Trophoblast cell (in vitro differentiated cells and primary cell): Measurements from ENCODE around the gene OR2V1.
"Not testable (repeated sequence)": the region's sequence is repeated elsewhere in the genome, so short reads cannot be mapped to it uniquely, and the experiment has no call there.

ENCODE experiments used
- DNase-seq, 2 donors: peaks; one replicate each; pipeline ENCODE4 v3.0.0-alpha.2; 2016
- H2AFZ ChIP-seq: 2 replicates; pipeline ENCODE4 v1.6.1; 2013; ENCODE audit warnings: low read length, moderate library complexity, mild to moderate bottlenecking; ENCODE audit not compliant: insufficient read depth, poor library complexity
- H2AK5ac ChIP-seq: 2 replicates; pipeline ENCODE4 v1.6.1; 2013; ENCODE audit warnings: mild to moderate bottlenecking, low read length
- H2BK120ac ChIP-seq: 2 replicates; pipeline ENCODE4 v1.6.1; 2013; ENCODE audit warnings: low read length, mild to moderate bottlenecking, moderate library complexity; ENCODE audit not compliant: insufficient read depth, poor library complexity
- H2BK12ac ChIP-seq: 2 replicates; pipeline ENCODE4 v1.6.1; 2013; ENCODE audit warnings: mild to moderate bottlenecking, low read length, moderate library complexity
- H2BK5ac ChIP-seq: 2 replicates; pipeline ENCODE4 v1.6.1; 2013; ENCODE audit warnings: low read length, low read depth, moderate library complexity, mild to moderate bottlenecking; ENCODE audit not compliant: poor library complexity
- H3K14ac ChIP-seq: 2 replicates; pipeline ENCODE4 v1.6.1; 2013; ENCODE audit warnings: mild to moderate bottlenecking, low read length
- H3K18ac ChIP-seq: 2 replicates; pipeline ENCODE4 v1.6.1; 2013; ENCODE audit warnings: mild to moderate bottlenecking, low read length
- H3K23ac ChIP-seq: 2 replicates; pipeline ENCODE4 v1.6.1; 2013; ENCODE audit warnings: low read length
- H3K27ac ChIP-seq: 2 replicates; pipeline ENCODE4 v1.5.1; 2013; ENCODE audit warnings: low read depth, mild to moderate bottlenecking, inconsistent platforms, low read length, moderate library complexity
- H3K27me3 ChIP-seq: 2 replicates; pipeline ENCODE4 v1.6.1; 2013; ENCODE audit warnings: inconsistent platforms, mild to moderate bottlenecking, low read length, moderate library complexity; ENCODE audit not compliant: insufficient read depth
- H3K36me3 ChIP-seq, 2 experiments: 1 replicate in 1 of 2; 2 replicates in 1 of 2; pipeline ENCODE4 v1.6.1; 2013; ENCODE audit warnings: low read length in 2 of 2, mild to moderate bottlenecking in 2 of 2, moderate library complexity in 1 of 2; ENCODE audit not compliant: insufficient read depth in 2 of 2, control insufficient read depth in 1 of 2
- H3K4ac ChIP-seq: 2 replicates; pipeline ENCODE4 v1.6.1; 2013; ENCODE audit warnings: low read depth, mild to moderate bottlenecking, low read length, moderate library complexity
- H3K4me1 ChIP-seq, 2 experiments: 1 replicate in 1 of 2; 2 replicates in 1 of 2; pipeline ENCODE4 v1.6.1; 2013; ENCODE audit warnings: low read length in 2 of 2, mild to moderate bottlenecking in 2 of 2, moderate library complexity in 1 of 2; ENCODE audit not compliant: insufficient read depth in 2 of 2, control insufficient read depth in 1 of 2
- H3K4me2 ChIP-seq: 2 replicates; pipeline ENCODE4 v1.6.1; 2013; ENCODE audit warnings: inconsistent platforms, mild to moderate bottlenecking, low read length, moderate library complexity
- H3K4me3 ChIP-seq: 2 replicates; pipeline ENCODE4 v1.5.1; 2013; ENCODE audit warnings: mild to moderate bottlenecking, low read depth, low read length, inconsistent platforms
- H3K79me1 ChIP-seq: one replicate; pipeline ENCODE4 v1.6.1; 2013; ENCODE audit warnings: low read length
- H3K79me2 ChIP-seq: 2 replicates; pipeline ENCODE4 v1.6.1; 2013; ENCODE audit warnings: low read length, mild to moderate bottlenecking; ENCODE audit not compliant: control insufficient read depth, insufficient read depth, poor library complexity
- H3K9ac ChIP-seq: 2 replicates; pipeline ENCODE4 v1.6.1; 2013; ENCODE audit warnings: mild to moderate bottlenecking, low read length
- H3K9me3 ChIP-seq: 2 replicates; pipeline ENCODE4 v1.6.1; 2013; ENCODE audit warnings: low read depth, mild to moderate bottlenecking, control low read depth, inconsistent platforms, low read length; ENCODE audit not compliant: insufficient read depth
- H4K12ac ChIP-seq: 2 replicates; pipeline ENCODE4 v1.6.1; 2013; ENCODE audit warnings: low read depth, mild to moderate bottlenecking, low read length, moderate library complexity
- H4K8ac ChIP-seq: 2 replicates; pipeline ENCODE4 v1.6.1; 2013; ENCODE audit warnings: low read depth, mild to moderate bottlenecking, low read length, moderate library complexity
- H4K91ac ChIP-seq: one replicate; pipeline ENCODE4 v1.6.1; 2013; ENCODE audit warnings: low read depth, mild to moderate bottlenecking, low read length, moderate library complexity
- WGBS: extraction: QIAGEN DNeasy Blood & Tissue Kit; methylation state at CpG from one replicate; pipeline ENCODE4 v1.1.7; 2013; ENCODE audit warnings: missing lambda C conversion rate; ENCODE audit not compliant: insufficient read length, insufficient coverage; ENCODE audit errors: extremely low coverage; 5-methylcytosine and 5-hydroxymethylcytosine counted together

The OR2V1 gene

DNA sequence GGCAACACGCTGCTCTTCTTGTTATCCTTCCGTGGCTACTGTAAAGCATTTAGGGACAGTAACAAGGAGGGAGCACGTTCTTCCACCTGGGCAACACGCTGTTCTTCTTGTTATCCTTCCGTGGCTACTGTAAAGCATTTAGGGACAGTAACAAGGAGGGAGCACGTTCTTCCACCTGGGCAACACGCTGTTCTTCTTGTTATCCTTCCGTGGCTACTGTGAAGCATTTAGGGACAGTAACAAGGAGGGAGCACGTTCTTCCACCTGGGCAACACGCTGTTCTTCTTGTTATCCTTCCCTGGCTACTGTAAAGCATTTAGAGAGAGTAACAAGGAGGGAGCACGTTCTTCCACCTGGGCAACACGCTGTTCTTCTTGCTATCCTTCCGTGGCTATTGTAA, 17.4 kb downstream of the OR2V1 start:
- H3K9ac ChIP-seq, H3K36me3 ChIP-seq, H2BK5ac ChIP-seq, H4K91ac ChIP-seq, H3K4me2 ChIP-seq, H2AFZ ChIP-seq, H2BK12ac ChIP-seq, H3K14ac ChIP-seq, H3K79me1 ChIP-seq, H4K12ac ChIP-seq, H4K8ac ChIP-seq, DNase-seq, H3K23ac ChIP-seq, H2BK120ac ChIP-seq, H3K18ac ChIP-seq, H3K4me3 ChIP-seq, H3K4ac ChIP-seq, H3K27me3 ChIP-seq, H3K79me2 ChIP-seq, H3K4me1 ChIP-seq, H3K27ac ChIP-seq, H2AK5ac ChIP-seq: not testable (repeated sequence)
- WGBS, result no CpG with 5 or more reads among the region's 13 CpGs
- H3K9me3 ChIP-seq, result peaks cover 15% of the 10 kb centered on the region

- no peak overlapping the region for H3K23ac ChIP-seq
- no peak overlapping the region for H2BK12ac ChIP-seq
- no peaks in the 10 kb centered on the region for H3K79me1 ChIP-seq
- H2BK120ac ChIP-seq, result no peak overlapping the region
- no peak overlapping the region for H3K14ac ChIP-seq
- no peak overlapping the region for H4K12ac ChIP-seq
- no peak overlapping the region for H4K91ac ChIP-seq
- no peak overlapping the region for H3K9ac ChIP-seq
- no peak overlapping the region for H4K8ac ChIP-seq
- H3K27me3 ChIP-seq, result peaks cover 10% of the 10 kb centered on the region
- H3K18ac ChIP-seq, result no peak overlapping the region
- H2AFZ ChIP-seq, result no peak overlapping the region
- no CpG with 5 or more reads among the region's 5 CpGs for WGBS
- H3K9me3 ChIP-seq, result peaks cover 16% of the 10 kb centered on the region
- H3K4me3 ChIP-seq, result no peak overlapping the region
- H3K4me1 ChIP-seq, result no peaks in the 10 kb centered on the region
- no peak overlapping the region for H3K4ac ChIP-seq
- H2BK5ac ChIP-seq, result no peak overlapping the region
- no peak overlapping the region for H3K4me2 ChIP-seq
- no peak for DNase-seq
- no peak overlapping the region for H3K27ac ChIP-seq
- no peaks in the 10 kb centered on the region for H3K79me2 ChIP-seq
- H2AK5ac ChIP-seq, result no peak overlapping the region
- H3K36me3 ChIP-seq, result no peaks in the 10 kb centered on the region
These were observed 18.5 kb downstream of the OR2V1 start for GRCh38 chr5:181112476-181112875.

GRCh38 chr5:181111010-181111409, 20.0 kb downstream of the OR2V1 start:
- Histone ChIP-seq H4K8ac (no peak overlapping the region), H3K36me3 (no peaks in the 10 kb centered on the region), H3K4me3 (no peak overlapping the region), H2AFZ (no peak overlapping the region), H3K18ac (no peak overlapping the region), H3K79me2 (no peaks in the 10 kb centered on the region), H3K4me2 (no peak overlapping the region), H2BK120ac (no peak overlapping the region), H3K14ac (no peak overlapping the region), H3K4me1 (no peaks in the 10 kb centered on the region), H2AK5ac (no peak overlapping the region), H3K79me1 (no peaks in the 10 kb centered on the region), H3K9ac (no peak overlapping the region), H4K12ac (no peak overlapping the region), H3K9me3 (peaks cover 16% of the 10 kb centered on the region), H3K27me3 (peaks cover 8% of the 10 kb centered on the region), H2BK5ac (no peak overlapping the region), H4K91ac (no peak overlapping the region), H3K23ac (no peak overlapping the region), H3K4ac (no peak overlapping the region), H3K27ac (no peak overlapping the region), H2BK12ac (no peak overlapping the region)
- DNase-seq, result no peak
- WGBS, result no CpG with 5 or more reads among the region's 5 CpGs

- DNase-seq, result no peak
- Histone ChIP-seq H2AK5ac (no peak overlapping the region), H3K4me1 (no peaks in the 10 kb centered on the region), H3K27ac (no peak overlapping the region), H4K8ac (no peak overlapping the region), H3K9me3 (peaks cover 14% of the 10 kb centered on the region), H4K91ac (no peak overlapping the region), H3K79me2 (no peaks in the 10 kb centered on the region), H3K18ac (no peak overlapping the region), H3K4ac (no peak overlapping the region), H3K4me3 (no peak overlapping the region), H3K4me2 (no peak overlapping the region), H2BK5ac (no peak overlapping the region), H3K79me1 (no peaks in the 10 kb centered on the region), H3K23ac (no peak overlapping the region), H4K12ac (no peak overlapping the region), H3K27me3 (peaks cover 10% of the 10 kb centered on the region), H2AFZ (no peak overlapping the region), H3K14ac (no peak overlapping the region), H3K9ac (no peak overlapping the region), H2BK12ac (no peak overlapping the region), H3K36me3 (no peaks in the 10 kb centered on the region), H2BK120ac (no peak overlapping the region)
- WGBS, result no CpG with 5 or more reads among the region's 11 CpGs
These were observed 21.4 kb downstream of the OR2V1 start for GRCh38 chr5:181109489-181110013.
